Measurements from ENCODE around the gene TMEM233. TPM values are rescaled to one million over a fixed set of nuclear protein-coding genes. Genes with fewer than 3 reads are reported as not detected.

Gene TMEM233
- total and polyA plus RNA-seq, 2 experiments from 2014 or later, result not detected

GRCh38 chr12:119659289-119659897 is 65.8 kb downstream of the TMEM233 start:
- Histone ChIP-seq H3K79me2 (no peaks in the 10 kb centered on the region), H3K4me2 (no peak overlapping the region), H3K9me3 (ENCODE audit: low read depth) (no peaks in the 10 kb centered on the region), H3K9me2 (replicated peaks; ENCODE audit: insufficient read depth) (no peaks in the 10 kb centered on the region), H3K36me3 (replicated peaks; ENCODE audit: insufficient read depth, low read depth) (no peaks in the 10 kb centered on the region), H4K20me1 (ENCODE audit: insufficient read depth, poor library complexity, severe bottlenecking) (no peaks in the 10 kb centered on the region), H3K4me3 (no peak overlapping the region), H3K27me3 (no peaks in the 10 kb centered on the region), H3K27ac (no peak overlapping the region), H3K4me1 (ENCODE audit: insufficient read depth) (no peaks in the 10 kb centered on the region), H2AFZ (no peak overlapping the region)
- TF ChIP-seq EZH2 (IDR thresholded peaks at IDR 0.05; ENCODE audit: borderline replicate concordance) (no peak), CTCF (IDR thresholded peaks at IDR 0.05; ENCODE audit: poor library complexity) (peak; percentile 69), EZH2phosphoT487 (IDR thresholded peaks at IDR 0.05; ENCODE audit: low read depth, severe bottlenecking, unreplicated experiment) (no peak)
- DNase-seq (ENCODE audit: low spot score), result peak; percentile 54
- 45% methylated on average over 6 of the region's 6 CpGs for WGBS (ENCODE audit: low lambda C conversion rate, missing lambda C conversion rate)

- WGBS (ENCODE audit: low lambda C conversion rate, missing lambda C conversion rate), result 90% methylated on average over 5 of the region's 5 CpGs
These were observed 66.5 kb downstream of the TMEM233 start for GRCh38 chr12:119660076-119660475.

GRCh38 chr12:119661882-119662281 is 68.3 kb downstream of the TMEM233 start:
- H3K9me2 ChIP-seq (replicated peaks; ENCODE audit: insufficient read depth), result no peaks in the 10 kb centered on the region
- no peak for DNase-seq (ENCODE audit: low spot score)

More at GRCh38 chr12:119660076-119660475, 66.5 kb downstream of the TMEM233 start:
- Histone ChIP-seq H3K27ac (no peak overlapping the region), H3K27me3 (no peaks in the 10 kb centered on the region), H3K4me3 (no peak overlapping the region), H3K4me1 (ENCODE audit: insufficient read depth) (no peaks in the 10 kb centered on the region), H3K9me3 (ENCODE audit: low read depth) (no peaks in the 10 kb centered on the region), H2AFZ (no peak overlapping the region), H3K9me2 (replicated peaks; ENCODE audit: insufficient read depth) (no peaks in the 10 kb centered on the region), H4K20me1 (ENCODE audit: insufficient read depth, poor library complexity, severe bottlenecking) (no peaks in the 10 kb centered on the region), H3K79me2 (no peaks in the 10 kb centered on the region), H3K4me2 (no peak overlapping the region), H3K36me3 (replicated peaks; ENCODE audit: insufficient read depth, low read depth) (no peaks in the 10 kb centered on the region)
- DNase-seq (ENCODE audit: low spot score), result no peak
- no peak for TF ChIP-seq EZH2 (IDR thresholded peaks at IDR 0.05; ENCODE audit: borderline replicate concordance)
- TF ChIP-seq CTCF (IDR thresholded peaks at IDR 0.05; ENCODE audit: poor library complexity), result no peak
- TF ChIP-seq EZH2phosphoT487 (IDR thresholded peaks at IDR 0.05; ENCODE audit: low read depth, severe bottlenecking, unreplicated experiment), result no peak

More at GRCh38 chr12:119661882-119662281, 68.3 kb downstream of the TMEM233 start:
- H2AFZ ChIP-seq, result no peak overlapping the region
- no peak overlapping the region for H3K27ac ChIP-seq
- TF ChIP-seq CTCF (IDR thresholded peaks at IDR 0.05; ENCODE audit: poor library complexity), result no peak
- TF ChIP-seq EZH2phosphoT487 (IDR thresholded peaks at IDR 0.05; ENCODE audit: low read depth, severe bottlenecking, unreplicated experiment), result no peak
- no peak for TF ChIP-seq EZH2 (IDR thresholded peaks at IDR 0.05; ENCODE audit: borderline replicate concordance)
- H3K36me3 ChIP-seq (replicated peaks; ENCODE audit: insufficient read depth, low read depth), result no peaks in the 10 kb centered on the region
- no peaks in the 10 kb centered on the region for H3K9me3 ChIP-seq (ENCODE audit: low read depth)
- H3K4me1 ChIP-seq (ENCODE audit: insufficient read depth), result no peaks in the 10 kb centered on the region
- WGBS (ENCODE audit: low lambda C conversion rate, missing lambda C conversion rate), result 60% methylated on average over 4 of the region's 4 CpGs
- no peaks in the 10 kb centered on the region for H4K20me1 ChIP-seq (ENCODE audit: insufficient read depth, poor library complexity, severe bottlenecking)
- H3K79me2 ChIP-seq, result no peaks in the 10 kb centered on the region
- H3K4me2 ChIP-seq, result no peak overlapping the region
- no peak overlapping the region for H3K4me3 ChIP-seq
- no peaks in the 10 kb centered on the region for H3K27me3 ChIP-seq
